Fibroblast of villous mesenchyme (primary cell): Measurements from ENCODE around the gene CP. TPM values are rescaled to one million over a fixed set of nuclear protein-coding genes. Genes with fewer than 3 reads are reported as not detected.

ENCODE experiments used
- DNase-seq: peaks from one replicate; pipeline ENCODE4 v3.0.0-alpha.2; 2010; ENCODE audit warnings: low read depth
- H3K4me3 ChIP-seq: 2 replicates; pipeline ENCODE4 v1.5.1; 2011; ENCODE audit warnings: low read depth, mild to moderate bottlenecking, low read length
- CTCF ChIP-seq: IDR thresholded peaks from 2 replicates; pipeline ENCODE4 v1.5.1; 2012; ENCODE audit warnings: low read depth, mild to moderate bottlenecking, low read length; ENCODE audit not compliant: insufficient read depth
- total RNA-seq: library from RNA; depleted of rRNA; stranded (reverse); fragments of >200 nt; gene quantifications from 2 replicates; pipeline ENCODE4 v1.2.3, GENCODE V29; 2012

CP gene
- total RNA-seq, 1 donor = not detected

- no peak for TF ChIP-seq CTCF
Observed at GRCh38 chr3:149216193-149216869, 5.3 kb downstream of the CP start.

GRCh38 chr3:149215515-149215914 is 6.1 kb downstream of the CP start:
- no peak overlapping the region for H3K4me3 ChIP-seq
- no peak for TF ChIP-seq CTCF
- peak; percentile 35 for DNase-seq

More at GRCh38 chr3:149216193-149216869, 5.3 kb downstream of the CP start:
- peak; percentile 45 for DNase-seq
- H3K4me3 ChIP-seq = no peak overlapping the region

- H3K4me3 ChIP-seq = no peak overlapping the region
- DNase-seq = no peak
- no peak for TF ChIP-seq CTCF
Observed at GRCh38 chr3:149214702-149215101, 6.9 kb downstream of the CP start.

GRCh38 chr3:149212386-149212785 is 9.2 kb downstream of the CP start:
- no peak for TF ChIP-seq CTCF
- H3K4me3 ChIP-seq = no peak overlapping the region

GRCh38 chr3:149209431-149209830 is 12.2 kb downstream of the CP start:
- no peak for DNase-seq
- no peak overlapping the region for H3K4me3 ChIP-seq
- no peak for TF ChIP-seq CTCF

More at GRCh38 chr3:149212386-149212785, 9.2 kb downstream of the CP start:
- no peak for DNase-seq

- no peak for DNase-seq
- no peak overlapping the region for H3K4me3 ChIP-seq
- TF ChIP-seq CTCF = no peak
Observed at GRCh38 chr3:149207475-149207874, 14.2 kb downstream of the CP start.
